A549 (cell line): ENCODE results near the gene DISC1. TPM values are rescaled to one million over a fixed set of nuclear protein-coding genes. Genes with fewer than 3 reads are reported as not detected.

Experiments
- ATAC-seq, 2 experiments: fragments of 200-7000 bp in 1 of 2; fragments of >200 bp in 1 of 2; cut with Nextera tagmentation in 1 of 2; cut with Tn5 transposase in 1 of 2; 3 replicates each; pipeline versions ENCODE4 v1.8.0 to v1.9.1; 2018 to 2020; ENCODE audit warnings: mild to moderate bottlenecking in 1 of 2, moderate library complexity in 1 of 2
- CTCF ChIA-PET: fragments of 300-600 bp; sonication (Branson Sonifier 250); formaldehyde crosslinking; extraction: SDS; loops from one replicate; lab custom pipeline; 2021; ENCODE audit warnings: antibody characterized with exemption, inconsistent platforms; lab: Yijun Ruan, JAX
- POLR2A ChIA-PET: fragments of 350-600 bp; formaldehyde crosslinking; extraction: SDS; loops from one replicate; lab custom pipeline; 2021; ENCODE audit warnings: antibody characterized with exemption, inconsistent platforms; lab: Yijun Ruan, JAX
- DNase-seq, 2 experiments: peaks; one replicate each; pipeline versions ENCODE4 v3.0.0 to v3.0.0-alpha.2; 2011 to 2016; ENCODE audit warnings: low read depth in 1 of 2, low spot score in 1 of 2
- FAIRE-seq: peaks from 2 replicates; lab custom pipeline; 2011; peaks lifted over from hg19 to GRCh38; lab: Jason Lieb, UNC
- H3K27ac ChIP-seq, 2 experiments: fragments of >200 bp; sonication (Bioruptor Twin); formaldehyde crosslinking; 3 replicates each; pipeline ENCODE4 v1.5.1; 2016 to 2017
- H3K4me1 ChIP-seq: fragments of >200 bp; sonication (Bioruptor Twin); formaldehyde crosslinking; 3 replicates; pipeline ENCODE4 v1.6.1; 2016
- H3K4me2 ChIP-seq: fragments of >200 bp; sonication (Bioruptor Twin); formaldehyde crosslinking; 3 replicates; pipeline ENCODE4 v1.6.1; 2016
- H3K4me3 ChIP-seq: fragments of >200 bp; sonication (Bioruptor Twin); formaldehyde crosslinking; 3 replicates; pipeline ENCODE4 v1.5.1; 2016
- H3K9me3 ChIP-seq: fragments of >200 bp; sonication (Bioruptor Twin); formaldehyde crosslinking; 3 replicates; pipeline ENCODE4 v1.6.1; 2016
- CEBPB ChIP-seq, 2 experiments: fragments of >200 bp in 1 of 2; sonication (Bioruptor Twin) in 1 of 2; formaldehyde crosslinking in 1 of 2; IDR thresholded peaks; 2 replicates each; pipeline ENCODE4 v1.6.1; 2012 to 2016
- CHD4 ChIP-seq: fragments of 200-600 bp; sonication (generic); IDR thresholded peaks from 2 replicates; pipeline ENCODE4 v1.6.1; 2016; ENCODE audit warnings: antibody characterized with exemption, mild to moderate bottlenecking, borderline replicate concordance
- EHMT2 ChIP-seq: fragments of 200-600 bp; sonication (generic); IDR thresholded peaks from 2 replicates; pipeline ENCODE4 v1.6.1; 2016; ENCODE audit warnings: antibody characterized with exemption, low read depth, mild to moderate bottlenecking, moderate library complexity
- EP300 ChIP-seq, 2 experiments: fragments of >200 bp; sonication (Bioruptor Twin); formaldehyde crosslinking; IDR thresholded peaks; 2 replicates in 1 of 2; 3 replicates in 1 of 2; pipeline ENCODE4 v1.6.1; 2016 to 2017
- HDAC2 ChIP-seq: fragments of 200-600 bp; sonication (generic); IDR thresholded peaks from 2 replicates; pipeline ENCODE4 v1.6.1; 2016
- HEYL ChIP-seq: fragments of 250-450 bp; sonication (Bioruptor Pico); IDR thresholded peaks from 2 replicates; pipeline ENCODE4 v1.8.0; 2021; ENCODE audit warnings: mild to moderate bottlenecking, moderate library complexity
- HOXA7 ChIP-seq: fragments of 250-450 bp; sonication (Bioruptor Pico); IDR thresholded peaks from 2 replicates; pipeline ENCODE4 v1.5.0; 2020; ENCODE audit warnings: mild to moderate bottlenecking, moderate library complexity
- JUNB ChIP-seq: fragments of >200 bp; sonication (Bioruptor Twin); formaldehyde crosslinking; IDR thresholded peaks from 2 replicates; pipeline ENCODE4 v1.6.1; 2016
- KDM5A ChIP-seq: fragments of 200-600 bp; sonication (generic); IDR thresholded peaks from 2 replicates; pipeline ENCODE4 v1.6.1; 2016; ENCODE audit warnings: antibody characterized with exemption, mild to moderate bottlenecking
- MAZ ChIP-seq: fragments of 150-350 bp; IDR thresholded peaks from 2 replicates; pipeline ENCODE4 v1.6.1; 2014; ENCODE audit warnings: antibody characterized with exemption, low read depth, low read length, borderline replicate concordance
- NPAS2 ChIP-seq: fragments of 250-450 bp; sonication (Bioruptor Pico); IDR thresholded peaks from 2 replicates; pipeline ENCODE4 v1.8.0; 2022; ENCODE audit warnings: mild to moderate bottlenecking, moderate library complexity, borderline replicate concordance
- PHF8 ChIP-seq: fragments of 200-600 bp; sonication (generic); IDR thresholded peaks from 2 replicates; pipeline ENCODE4 v1.6.1; 2016; ENCODE audit warnings: low read depth, mild to moderate bottlenecking, antibody characterized with exemption, moderate library complexity, borderline replicate concordance
- POLR2A ChIP-seq: IDR thresholded peaks from 2 replicates; pipeline ENCODE4 v1.6.1; 2012; ENCODE audit warnings: mild to moderate bottlenecking, low read length
- POLR2AphosphoS2 ChIP-seq: conservative IDR thresholded peaks from 2 replicates; pipeline ENCODE4 v1.6.1; 2012; ENCODE audit warnings: low read length, improper control_type of control experiment, inconsistent platforms
- RAD21 ChIP-seq, 2 experiments: fragments of >200 bp in 1 of 2; sonication (Bioruptor Twin) in 1 of 2; formaldehyde crosslinking in 1 of 2; IDR thresholded peaks in 1 of 2; conservative IDR thresholded peaks in 1 of 2; 2 replicates in 1 of 2; 3 replicates in 1 of 2; pipeline ENCODE4 v1.6.1; 2012 to 2018; ENCODE audit warnings: inconsistent platforms in 1 of 2
- RCOR1 ChIP-seq: fragments of 150-350 bp; IDR thresholded peaks from 2 replicates; pipeline ENCODE4 v1.6.1; 2014; ENCODE audit warnings: antibody characterized with exemption, low read length, low read depth
- RFX5 ChIP-seq: fragments of 450-650 bp; IDR thresholded peaks from 2 replicates; pipeline ENCODE4 v1.7.1; 2014; ENCODE audit warnings: antibody characterized with exemption, mild to moderate bottlenecking, moderate library complexity
- RNF2 ChIP-seq: fragments of 200-600 bp; sonication (generic); IDR thresholded peaks from 2 replicates; pipeline ENCODE4 v1.6.1; 2016; ENCODE audit warnings: low read depth, mild to moderate bottlenecking, antibody characterized with exemption, moderate library complexity, borderline replicate concordance
- TP53 ChIP-seq: fragments of 250-450 bp; sonication (Bioruptor Pico); IDR thresholded peaks from 2 replicates; pipeline ENCODE4 v1.5.0; 2021; ENCODE audit warnings: mild to moderate bottlenecking, moderate library complexity
- ZC3H11A ChIP-seq: fragments of 450-650 bp; IDR thresholded peaks from 2 replicates; pipeline ENCODE4 v1.6.1; 2014; ENCODE audit warnings: antibody characterized with exemption, mild to moderate bottlenecking
- ZNF302 ChIP-seq: fragments of 250-450 bp; sonication (Bioruptor Pico); IDR thresholded peaks from 2 replicates; pipeline ENCODE4 v1.9.0; 2021; ENCODE audit warnings: inconsistent platforms, mild to moderate bottlenecking, moderate library complexity
- WGBS: methylation state at CpG from one replicate; pipeline ENCODE4 v1.1.6; 2017; ENCODE audit errors: missing lambda C conversion rate; 5-methylcytosine and 5-hydroxymethylcytosine counted together
- polyA plus RNA-seq, 4 experiments: library from polyadenylated mRNA; depleted of rRNA in 3 of 4; stranded (reverse); fragments of >200 nt; fragmentation: RNase III in 1 of 4; extraction: RNeasy Plus Mini Kit Qiagen cat#74134 plus additional on column Dnase treatment in 1 of 4; gene quantifications; 2 replicates in 3 of 4; 3 replicates in 1 of 4; pipeline ENCODE4 v1.2.3, GENCODE V29; 2011 to 2017
- TF ChIP-seq, protein P1 (sequence below): fragments of >200 bp; sonication (Bioruptor Twin); formaldehyde crosslinking; IDR thresholded peaks from 2 replicates; pipeline ENCODE4 v1.6.1; 2016
- TF ChIP-seq, protein P2 (sequence below): fragments of 200-600 bp; sonication (generic); IDR thresholded peaks from 2 replicates; pipeline ENCODE4 v1.6.1; 2016; ENCODE audit warnings: antibody characterized with exemption, mild to moderate bottlenecking, moderate library complexity
- TF ChIP-seq, protein P3 (sequence below): IDR thresholded peaks from 2 replicates; pipeline ENCODE4 v1.6.1; 2012
- TF ChIP-seq, protein P4 (sequence below): fragments of 250-450 bp; sonication (Bioruptor Pico); IDR thresholded peaks from 2 replicates; pipeline ENCODE4 v1.5.0; 2021; ENCODE audit warnings: mild to moderate bottlenecking, moderate library complexity, borderline replicate concordance
- TF ChIP-seq, protein P5 (sequence below): IDR thresholded peaks from 2 replicates; pipeline ENCODE4 v1.6.1; 2012; ENCODE audit warnings: low read depth, borderline replicate concordance
- TF ChIP-seq, protein P6 (sequence below): fragments of 150-350 bp; IDR thresholded peaks from 2 replicates; pipeline ENCODE4 v1.6.1; 2014; ENCODE audit warnings: low read depth, mild to moderate bottlenecking, low read length
- TF ChIP-seq, protein P7 (sequence below): fragments of >200 bp; sonication (Bioruptor Twin); formaldehyde crosslinking; IDR thresholded peaks from 3 replicates; pipeline ENCODE4 v1.6.1; 2016

DISC1 gene
- polyA plus RNA-seq, 2 of the 4 experiments (the other 2 are of a cell fraction): 0.39 to 0.74 TPM

DNA sequence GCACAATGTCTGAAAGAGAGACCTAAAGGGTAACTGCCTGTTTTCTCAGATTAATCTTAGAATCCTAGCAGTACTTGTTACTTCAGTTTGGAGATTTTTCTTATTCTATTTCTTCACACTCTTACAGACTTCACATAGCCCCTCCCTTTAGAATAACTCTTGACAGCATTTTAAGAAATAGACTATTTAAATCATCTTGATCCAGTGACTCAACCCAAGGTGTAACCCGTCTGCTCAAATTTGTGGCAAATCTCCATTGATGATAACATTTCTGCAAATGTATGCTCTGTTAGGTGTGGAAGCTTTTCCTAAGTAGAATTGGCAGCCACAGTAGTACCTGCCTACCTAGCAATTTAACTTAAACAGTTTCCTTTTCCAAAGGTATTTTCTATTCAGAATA, 391.2 kb downstream of the DISC1 start:
- no peak overlapping the region for H3K4me2 ChIP-seq
- no peak overlapping the region for H3K4me3 ChIP-seq
- 79% methylated on average over 1 of the region's 1 CpG for WGBS
- no peaks in the 10 kb centered on the region for H3K4me1 ChIP-seq
- ChIA-PET POLR2A (no interaction called here), CTCF (no interaction called here)
- H3K9me3 ChIP-seq: no peaks in the 10 kb centered on the region
- TF ChIP-seq TP53 (CRISPR knock-in tag) (no peak), MAZ (no peak), RNF2 (no peak), POLR2AphosphoS2 (no peak), HEYL (CRISPR knock-in tag) (no peak), KDM5A (no peak), ZC3H11A (no peak), HDAC2 (no peak), PHF8 (no peak), EP300 (IDR thresholded peaks at IDR 0.05) (no peak)
- TF ChIP-seq, protein P1, sequence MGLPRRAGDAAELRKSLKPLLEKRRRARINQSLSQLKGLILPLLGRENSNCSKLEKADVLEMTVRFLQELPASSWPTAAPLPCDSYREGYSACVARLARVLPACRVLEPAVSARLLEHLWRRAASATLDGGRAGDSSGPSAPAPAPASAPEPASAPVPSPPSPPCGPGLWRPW: no peak
- TF ChIP-seq, protein P2, sequence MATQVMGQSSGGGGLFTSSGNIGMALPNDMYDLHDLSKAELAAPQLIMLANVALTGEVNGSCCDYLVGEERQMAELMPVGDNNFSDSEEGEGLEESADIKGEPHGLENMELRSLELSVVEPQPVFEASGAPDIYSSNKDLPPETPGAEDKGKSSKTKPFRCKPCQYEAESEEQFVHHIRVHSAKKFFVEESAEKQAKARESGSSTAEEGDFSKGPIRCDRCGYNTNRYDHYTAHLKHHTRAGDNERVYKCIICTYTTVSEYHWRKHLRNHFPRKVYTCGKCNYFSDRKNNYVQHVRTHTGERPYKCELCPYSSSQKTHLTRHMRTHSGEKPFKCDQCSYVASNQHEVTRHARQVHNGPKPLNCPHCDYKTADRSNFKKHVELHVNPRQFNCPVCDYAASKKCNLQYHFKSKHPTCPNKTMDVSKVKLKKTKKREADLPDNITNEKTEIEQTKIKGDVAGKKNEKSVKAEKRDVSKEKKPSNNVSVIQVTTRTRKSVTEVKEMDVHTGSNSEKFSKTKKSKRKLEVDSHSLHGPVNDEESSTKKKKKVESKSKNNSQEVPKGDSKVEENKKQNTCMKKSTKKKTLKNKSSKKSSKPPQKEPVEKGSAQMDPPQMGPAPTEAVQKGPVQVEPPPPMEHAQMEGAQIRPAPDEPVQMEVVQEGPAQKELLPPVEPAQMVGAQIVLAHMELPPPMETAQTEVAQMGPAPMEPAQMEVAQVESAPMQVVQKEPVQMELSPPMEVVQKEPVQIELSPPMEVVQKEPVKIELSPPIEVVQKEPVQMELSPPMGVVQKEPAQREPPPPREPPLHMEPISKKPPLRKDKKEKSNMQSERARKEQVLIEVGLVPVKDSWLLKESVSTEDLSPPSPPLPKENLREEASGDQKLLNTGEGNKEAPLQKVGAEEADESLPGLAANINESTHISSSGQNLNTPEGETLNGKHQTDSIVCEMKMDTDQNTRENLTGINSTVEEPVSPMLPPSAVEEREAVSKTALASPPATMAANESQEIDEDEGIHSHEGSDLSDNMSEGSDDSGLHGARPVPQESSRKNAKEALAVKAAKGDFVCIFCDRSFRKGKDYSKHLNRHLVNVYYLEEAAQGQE: no peak
- TF ChIP-seq, protein P3, sequence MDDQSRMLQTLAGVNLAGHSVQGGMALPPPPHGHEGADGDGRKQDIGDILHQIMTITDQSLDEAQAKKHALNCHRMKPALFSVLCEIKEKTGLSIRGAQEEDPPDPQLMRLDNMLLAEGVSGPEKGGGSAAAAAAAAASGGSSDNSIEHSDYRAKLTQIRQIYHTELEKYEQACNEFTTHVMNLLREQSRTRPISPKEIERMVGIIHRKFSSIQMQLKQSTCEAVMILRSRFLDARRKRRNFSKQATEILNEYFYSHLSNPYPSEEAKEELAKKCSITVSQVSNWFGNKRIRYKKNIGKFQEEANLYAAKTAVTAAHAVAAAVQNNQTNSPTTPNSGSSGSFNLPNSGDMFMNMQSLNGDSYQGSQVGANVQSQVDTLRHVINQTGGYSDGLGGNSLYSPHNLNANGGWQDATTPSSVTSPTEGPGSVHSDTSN: no peak
- DNase-seq: no peak
- H3K27ac ChIP-seq: no peak overlapping the region
- ATAC-seq: no peak
- FAIRE-seq: no peak

DNA sequence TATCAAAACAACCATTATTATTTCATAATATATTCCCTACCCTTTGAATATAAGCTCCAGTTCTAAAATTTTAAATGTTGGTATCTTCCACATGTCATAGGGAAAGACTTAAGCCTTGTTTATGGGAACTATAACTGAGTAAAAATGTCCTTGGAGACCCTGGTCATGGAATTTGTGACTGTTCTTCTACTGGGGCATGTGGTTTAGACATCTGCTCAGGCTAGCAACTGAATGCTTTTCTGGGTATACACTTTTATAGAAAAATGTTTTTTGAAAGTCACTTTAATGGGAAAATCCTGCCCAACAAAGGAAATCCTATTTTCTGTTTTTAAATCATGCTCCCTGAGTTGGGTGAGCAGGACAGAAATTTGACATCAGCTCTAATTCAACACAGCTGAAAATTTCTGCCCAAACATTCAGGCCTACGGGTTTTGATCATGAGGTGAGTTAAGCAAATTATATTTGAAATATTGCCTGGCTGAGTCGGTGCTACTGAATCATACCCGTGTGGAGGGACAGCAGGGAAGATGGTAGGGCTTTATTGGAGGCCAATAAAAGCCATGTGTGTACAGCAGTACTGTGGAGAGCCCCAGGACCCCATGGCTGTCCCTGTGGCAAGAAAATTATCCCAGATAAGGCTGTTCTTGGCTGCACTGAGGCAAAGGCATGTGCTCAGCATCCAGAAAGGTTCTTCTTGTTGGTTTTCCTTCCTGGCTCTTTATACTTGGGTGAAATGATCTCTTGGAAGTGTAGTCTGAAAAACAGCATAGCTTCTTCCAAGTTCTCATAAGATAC, 391.8 kb downstream of the DISC1 start:
- no peak for FAIRE-seq
- H3K4me3 ChIP-seq: no peak overlapping the region
- no peak overlapping the region for H3K27ac ChIP-seq
- no peak for ATAC-seq
- ChIA-PET POLR2A (no interaction called here), CTCF (no interaction called here)
- DNase-seq: no peak
- H3K4me1 ChIP-seq: no peaks in the 10 kb centered on the region
- H3K9me3 ChIP-seq: no peaks in the 10 kb centered on the region
- WGBS: 43% methylated on average over 3 of the region's 3 CpGs
- no peak overlapping the region for H3K4me2 ChIP-seq
- TF ChIP-seq CEBPB (IDR thresholded peaks at IDR 0.05) (no peak), CHD4 (no peak), ZNF302 (CRISPR knock-in tag) (no peak), EHMT2 (no peak), RAD21 (conservative IDR thresholded peaks at IDR 0.05 in 1 of 2, IDR thresholded peaks at IDR 0.05 in 1 of 2) (no peak), JUNB (no peak), RCOR1 (no peak), HOXA7 (CRISPR knock-in tag) (no peak), NPAS2 (CRISPR knock-in tag) (no peak), EP300 (IDR thresholded peaks at IDR 0.05) (no peak), POLR2A (no peak), RFX5 (no peak)
- TF ChIP-seq, protein P4, sequence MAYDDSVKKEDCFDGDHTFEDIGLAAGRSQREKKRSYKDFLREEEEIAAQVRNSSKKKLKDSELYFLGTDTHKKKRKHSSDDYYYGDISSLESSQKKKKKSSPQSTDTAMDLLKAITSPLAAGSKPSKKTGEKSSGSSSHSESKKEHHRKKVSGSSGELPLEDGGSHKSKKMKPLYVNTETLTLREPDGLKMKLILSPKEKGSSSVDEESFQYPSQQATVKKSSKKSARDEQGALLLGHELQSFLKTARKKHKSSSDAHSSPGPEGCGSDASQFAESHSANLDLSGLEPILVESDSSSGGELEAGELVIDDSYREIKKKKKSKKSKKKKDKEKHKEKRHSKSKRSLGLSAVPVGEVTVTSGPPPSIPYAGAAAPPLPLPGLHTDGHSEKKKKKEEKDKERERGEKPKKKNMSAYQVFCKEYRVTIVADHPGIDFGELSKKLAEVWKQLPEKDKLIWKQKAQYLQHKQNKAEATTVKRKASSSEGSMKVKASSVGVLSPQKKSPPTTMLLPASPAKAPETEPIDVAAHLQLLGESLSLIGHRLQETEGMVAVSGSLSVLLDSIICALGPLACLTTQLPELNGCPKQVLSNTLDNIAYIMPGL (CRISPR knock-in tag): no peak
- TF ChIP-seq, protein P5, sequence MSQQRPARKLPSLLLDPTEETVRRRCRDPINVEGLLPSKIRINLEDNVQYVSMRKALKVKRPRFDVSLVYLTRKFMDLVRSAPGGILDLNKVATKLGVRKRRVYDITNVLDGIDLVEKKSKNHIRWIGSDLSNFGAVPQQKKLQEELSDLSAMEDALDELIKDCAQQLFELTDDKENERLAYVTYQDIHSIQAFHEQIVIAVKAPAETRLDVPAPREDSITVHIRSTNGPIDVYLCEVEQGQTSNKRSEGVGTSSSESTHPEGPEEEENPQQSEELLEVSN: no peak
- TF ChIP-seq, protein P6, sequence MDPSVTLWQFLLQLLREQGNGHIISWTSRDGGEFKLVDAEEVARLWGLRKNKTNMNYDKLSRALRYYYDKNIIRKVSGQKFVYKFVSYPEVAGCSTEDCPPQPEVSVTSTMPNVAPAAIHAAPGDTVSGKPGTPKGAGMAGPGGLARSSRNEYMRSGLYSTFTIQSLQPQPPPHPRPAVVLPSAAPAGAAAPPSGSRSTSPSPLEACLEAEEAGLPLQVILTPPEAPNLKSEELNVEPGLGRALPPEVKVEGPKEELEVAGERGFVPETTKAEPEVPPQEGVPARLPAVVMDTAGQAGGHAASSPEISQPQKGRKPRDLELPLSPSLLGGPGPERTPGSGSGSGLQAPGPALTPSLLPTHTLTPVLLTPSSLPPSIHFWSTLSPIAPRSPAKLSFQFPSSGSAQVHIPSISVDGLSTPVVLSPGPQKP: no peak
- TF ChIP-seq, protein P7, sequence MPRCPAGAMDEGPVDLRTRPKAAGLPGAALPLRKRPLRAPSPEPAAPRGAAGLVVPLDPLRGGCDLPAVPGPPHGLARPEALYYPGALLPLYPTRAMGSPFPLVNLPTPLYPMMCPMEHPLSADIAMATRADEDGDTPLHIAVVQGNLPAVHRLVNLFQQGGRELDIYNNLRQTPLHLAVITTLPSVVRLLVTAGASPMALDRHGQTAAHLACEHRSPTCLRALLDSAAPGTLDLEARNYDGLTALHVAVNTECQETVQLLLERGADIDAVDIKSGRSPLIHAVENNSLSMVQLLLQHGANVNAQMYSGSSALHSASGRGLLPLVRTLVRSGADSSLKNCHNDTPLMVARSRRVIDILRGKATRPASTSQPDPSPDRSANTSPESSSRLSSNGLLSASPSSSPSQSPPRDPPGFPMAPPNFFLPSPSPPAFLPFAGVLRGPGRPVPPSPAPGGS: no peak
